Neural cell (in vitro differentiated cells): Measurements from ENCODE around the gene TMEM247. TPM values are rescaled to one million over a fixed set of nuclear protein-coding genes. Genes with fewer than 3 reads are reported as not detected.

Experiments
- H2AFZ ChIP-seq: fragments of 200-600, 300-800 bp; sonication (generic), shearing (Covaris generic); 2 replicates; pipeline ENCODE4 v1.6.0; 2014; ENCODE audit warnings: low read depth, mild to moderate bottlenecking, antibody characterized with exemption, low read length, moderate library complexity
- H3F3A ChIP-seq: fragments of 200-600 bp; shearing (Covaris generic); 2 replicates; pipeline ENCODE4 v1.6.1; 2016; ENCODE audit warnings: mild to moderate bottlenecking, moderate library complexity, mixed read lengths, antibody characterized with exemption, low read length; ENCODE audit not compliant: insufficient read depth, poor library complexity, severe bottlenecking
- H3K27ac ChIP-seq: fragments of 200-600, 300-800 bp; sonication (generic), shearing (Covaris generic); 2 replicates; pipeline ENCODE4 v1.5.1; 2014; ENCODE audit warnings: mild to moderate bottlenecking, low read length, moderate library complexity
- H3K27me3 ChIP-seq: fragments of 300-800, 200-600 bp; sonication (generic), shearing (Covaris generic); 2 replicates; pipeline ENCODE4 v1.6.0; 2014; ENCODE audit warnings: mild to moderate bottlenecking, low read depth, low read length, moderate library complexity; ENCODE audit not compliant: insufficient read depth
- H3K36me3 ChIP-seq: fragments of 300-800, 200-600 bp; sonication (generic), shearing (Covaris generic); 2 replicates; pipeline ENCODE4 v1.5.1; 2014; ENCODE audit warnings: mild to moderate bottlenecking, antibody characterized with exemption, low read length, moderate library complexity; ENCODE audit not compliant: insufficient read depth
- H3K4me2 ChIP-seq: fragments of 300-800, 200-600 bp; sonication (generic), shearing (Covaris generic); 2 replicates; pipeline ENCODE4 v1.6.0; 2014; ENCODE audit warnings: mild to moderate bottlenecking, low read length
- H3K4me3 ChIP-seq: fragments of 300-800, 200-600 bp; sonication (generic), shearing (Covaris generic); 2 replicates; pipeline ENCODE4 v1.5.1; 2014; ENCODE audit warnings: mild to moderate bottlenecking, low read length, moderate library complexity
- H3K79me2 ChIP-seq: fragments of 200-600 bp; shearing (Covaris generic); replicated peaks from 2 replicates; pipeline ENCODE4 v1.6.0; 2014; ENCODE audit warnings: mild to moderate bottlenecking, low read length, moderate library complexity; ENCODE audit not compliant: insufficient read depth
- H3K9ac ChIP-seq: fragments of 300-800, 200-600 bp; sonication (generic), shearing (Covaris generic); 2 replicates; pipeline ENCODE4 v1.6.1; 2016; ENCODE audit warnings: mild to moderate bottlenecking, low read length, mixed read lengths
- H3K9me2 ChIP-seq: fragments of 200-600 bp; shearing (Covaris generic); 2 replicates; pipeline ENCODE4 v1.6.1; 2016; ENCODE audit warnings: mild to moderate bottlenecking, low read length, mixed read lengths; ENCODE audit not compliant: insufficient read depth
- H3K9me3 ChIP-seq: fragments of 200-600, 300-800 bp; sonication (generic), shearing (Covaris generic); 2 replicates; pipeline ENCODE4 v1.6.1; 2016; ENCODE audit warnings: mild to moderate bottlenecking, mixed run types, low read length, moderate library complexity, mixed read lengths
- H4K20me1 ChIP-seq: fragments of 200-600 bp; shearing (Covaris generic); 2 replicates; pipeline ENCODE4 v1.6.1; 2016; ENCODE audit warnings: mild to moderate bottlenecking, mixed run types; ENCODE audit not compliant: insufficient read depth
- CTCF ChIP-seq: fragments of 450-650 bp; IDR thresholded peaks from 2 replicates; pipeline ENCODE4 v1.5.1; 2014; ENCODE audit warnings: antibody characterized with exemption, mild to moderate bottlenecking, moderate library complexity; ENCODE audit not compliant: poor library complexity, severe bottlenecking
- EP300 ChIP-seq: fragments of 450-650 bp; conservative IDR thresholded peaks from 2 replicates; pipeline ENCODE4 v1.6.1; 2014; ENCODE audit warnings: antibody characterized with exemption, mild to moderate bottlenecking, moderate library complexity; ENCODE audit not compliant: poor library complexity, severe bottlenecking
- EZH2 ChIP-seq: fragments of 200-600, 300-800 bp; shearing (Covaris generic), sonication (generic); IDR thresholded peaks from 2 replicates; pipeline ENCODE4 v1.6.1; 2014; ENCODE audit warnings: antibody characterized with exemption, low read length, borderline replicate concordance, mild to moderate bottlenecking; ENCODE audit not compliant: insufficient read depth, poor library complexity, severe bottlenecking
- MXI1 ChIP-seq: fragments of 450-650 bp; conservative IDR thresholded peaks from 2 replicates; pipeline ENCODE4 v1.6.1; 2014; ENCODE audit warnings: antibody characterized with exemption, mild to moderate bottlenecking; ENCODE audit not compliant: poor library complexity, severe bottlenecking
- POLR2AphosphoS5 ChIP-seq: IDR thresholded peaks from 2 replicates; pipeline ENCODE4 v1.6.1; 2012
- RAD21 ChIP-seq: fragments of 450-650 bp; conservative IDR thresholded peaks from 2 replicates; pipeline ENCODE4 v1.6.1; 2014; ENCODE audit warnings: antibody characterized with exemption, mild to moderate bottlenecking, moderate library complexity
- REST ChIP-seq: IDR thresholded peaks from 2 replicates; pipeline ENCODE4 v1.6.1; 2012; ENCODE audit warnings: borderline replicate concordance
- SMC3 ChIP-seq: fragments of 450-650 bp; conservative IDR thresholded peaks from 2 replicates; pipeline ENCODE4 v1.6.1; 2014; ENCODE audit warnings: antibody characterized with exemption, mild to moderate bottlenecking, moderate library complexity; ENCODE audit not compliant: poor library complexity
- TAF1 ChIP-seq: IDR thresholded peaks from 2 replicates; pipeline ENCODE4 v1.6.1; 2012; ENCODE audit warnings: low read depth
- polyA plus RNA-seq: library from polyadenylated mRNA; depleted of rRNA; stranded (reverse); fragments of >200 nt; gene quantifications from 2 replicates; pipeline ENCODE4 v1.2.3, GENCODE V29; 2014

Gene TMEM247
- polyA plus RNA-seq, 1 donor from 2014 or later: not detected

- Histone ChIP-seq H3K9me2 (no peaks in the 10 kb centered on the region), H3K4me3 (no peak overlapping the region), H3K9ac (no peak overlapping the region), H3K27me3 (no peaks in the 10 kb centered on the region), H3F3A (no peaks in the 10 kb centered on the region), H2AFZ (no peak overlapping the region), H3K79me2 (no peaks in the 10 kb centered on the region), H4K20me1 (no peaks in the 10 kb centered on the region), H3K9me3 (no peaks in the 10 kb centered on the region), H3K27ac (no peak overlapping the region), H3K36me3 (no peaks in the 10 kb centered on the region), H3K4me2 (no peak overlapping the region)
- TF ChIP-seq CTCF (no peak), REST (no peak), TAF1 (no peak), POLR2AphosphoS5 (no peak), EP300 (no peak), EZH2 (no peak), MXI1 (no peak), RAD21 (no peak), SMC3 (no peak)
Observed at GRCh38 chr2:46462936-46463335, 16.4 kb upstream of the TMEM247 start.

- H2AFZ ChIP-seq: no peak overlapping the region
- H3K79me2 ChIP-seq: no peaks in the 10 kb centered on the region
- H3K9me2 ChIP-seq: no peaks in the 10 kb centered on the region
- no peaks in the 10 kb centered on the region for H3K36me3 ChIP-seq
- no peak overlapping the region for H3K27ac ChIP-seq
- no peaks in the 10 kb centered on the region for H3F3A ChIP-seq
- no peaks in the 10 kb centered on the region for H3K27me3 ChIP-seq
- no peaks in the 10 kb centered on the region for H3K9me3 ChIP-seq
- H3K4me2 ChIP-seq: no peak overlapping the region
- no peaks in the 10 kb centered on the region for H4K20me1 ChIP-seq
- H3K4me3 ChIP-seq: no peak overlapping the region
- TF ChIP-seq REST: no peak
- no peak for TF ChIP-seq TAF1
- TF ChIP-seq EP300: no peak
- H3K9ac ChIP-seq: no peak overlapping the region
Observed at GRCh38 chr2:46469116-46469515, 10.2 kb upstream of the TMEM247 start.
